NCI-H1092 (cell line): ENCODE data around the gene CASTOR2.
"Not testable (repeated sequence)": the region's sequence is repeated elsewhere in the genome, so short reads cannot be mapped to it uniquely, and the experiment has no call there.

ENCODE experiments used
- DNase-seq: peaks from one replicate; lab custom pipeline; 2025; lab: John Stamatoyannopoulos, UW

The CASTOR2 gene

DNA sequence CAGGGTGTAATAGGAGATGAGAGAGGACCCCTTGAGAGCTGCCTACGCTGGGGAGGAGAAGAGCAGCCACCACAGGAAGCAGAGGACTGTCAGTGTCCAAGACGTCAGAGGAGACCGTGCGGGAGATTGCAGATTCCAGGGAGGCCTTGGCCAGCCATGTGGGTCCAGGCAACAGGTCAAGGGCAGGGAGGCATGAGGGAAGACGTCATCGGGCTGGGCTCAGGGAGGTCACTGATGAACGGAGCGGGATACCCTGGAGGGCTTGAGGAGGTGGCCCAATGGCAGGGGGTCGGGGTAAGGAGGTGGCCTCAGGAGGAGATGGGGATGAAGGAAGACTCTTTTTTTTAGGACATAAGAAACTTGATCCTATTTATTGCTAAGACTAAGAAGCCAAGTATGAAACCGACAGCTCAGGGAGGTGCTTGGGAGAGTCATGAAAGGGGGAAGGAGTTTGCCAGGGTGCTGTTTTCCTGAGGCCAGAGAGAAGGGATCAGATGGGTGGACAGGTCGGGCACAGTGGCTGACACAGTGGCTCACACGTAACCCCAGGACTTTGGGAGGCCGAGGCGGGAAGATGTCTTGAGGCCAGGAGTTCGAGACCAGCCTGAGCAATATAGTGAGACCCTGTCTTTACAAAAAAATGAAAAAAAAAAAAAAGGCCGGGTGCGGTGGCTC is 30.5 kb downstream of the CASTOR2 start:
- DNase-seq: not testable (repeated sequence)

GRCh38 chr7:74996361-74996760 is 31.9 kb downstream of the CASTOR2 start:
- not testable (repeated sequence) for DNase-seq

- DNase-seq: not testable (repeated sequence)
Measured at GRCh38 chr7:74997811-74998210, 33.3 kb downstream of the CASTOR2 start.

- not testable (repeated sequence) for DNase-seq
Measured at GRCh38 chr7:75001356-75001755, 36.9 kb downstream of the CASTOR2 start.

DNA sequence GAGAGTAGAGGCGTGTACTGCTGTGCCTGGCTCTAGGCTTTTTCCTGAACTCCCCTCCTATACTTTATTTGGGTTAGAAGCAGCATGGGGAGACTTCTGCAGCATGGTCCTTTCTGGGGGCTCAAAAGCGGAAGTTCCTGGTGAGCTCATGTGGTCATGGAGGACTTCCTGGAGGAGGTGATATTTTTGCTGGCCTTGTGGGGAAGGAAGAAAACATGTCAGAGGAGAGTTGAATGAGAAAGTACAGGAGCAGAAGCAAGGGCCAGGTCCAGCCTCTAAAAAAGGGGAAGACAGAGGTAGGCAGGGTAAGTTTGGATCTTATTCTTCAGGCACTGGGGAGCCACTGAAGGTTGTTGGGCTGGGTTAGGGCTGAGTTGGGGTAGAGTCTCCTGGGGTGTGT is 45.5 kb downstream of the CASTOR2 start:
- DNase-seq: no peak

DNA sequence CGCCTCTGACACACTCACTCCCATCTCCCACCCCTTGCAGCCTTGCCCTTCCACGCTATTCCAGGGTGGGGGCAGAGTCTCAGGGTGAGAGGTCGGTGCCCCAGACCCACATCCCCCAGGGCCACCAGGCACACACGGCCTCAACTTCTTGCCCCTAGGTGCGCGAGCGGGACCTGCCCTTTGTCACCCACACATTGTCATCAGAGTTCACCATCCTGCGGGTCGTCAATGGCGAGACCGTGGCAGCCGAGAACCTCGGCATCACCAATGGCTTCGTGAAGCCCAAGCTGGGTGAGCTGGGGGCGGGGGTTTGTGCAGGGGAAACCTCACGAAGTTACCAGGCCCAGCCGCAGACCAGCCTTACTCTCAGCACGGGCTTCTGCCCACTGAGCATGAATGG is 53.3 kb downstream of the CASTOR2 start:
- DNase-seq: no peak

- no peak for DNase-seq
Measured at GRCh38 chr7:75018570-75019364, 54.3 kb downstream of the CASTOR2 start.

DNA sequence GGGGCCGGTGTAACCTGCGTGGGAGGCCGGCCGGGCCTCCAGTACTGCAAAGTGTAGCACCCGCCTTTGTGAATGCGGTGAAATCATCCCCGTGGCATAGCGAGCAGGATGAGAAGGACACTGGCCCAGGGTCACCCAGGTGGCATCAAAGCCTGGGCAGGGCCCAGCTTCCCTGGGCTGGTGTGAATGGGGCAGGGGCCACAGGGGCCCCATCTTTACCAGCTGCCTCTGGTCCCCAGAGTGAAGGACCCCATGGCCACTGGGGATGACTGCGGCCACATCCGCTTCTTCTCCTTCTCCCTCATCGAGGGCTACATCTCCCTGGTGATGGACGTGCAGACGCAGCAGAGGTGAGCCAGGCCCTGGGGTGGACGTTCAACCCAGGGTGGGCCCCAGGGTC is 55.3 kb downstream of the CASTOR2 start:
- no peak for DNase-seq

DNA sequence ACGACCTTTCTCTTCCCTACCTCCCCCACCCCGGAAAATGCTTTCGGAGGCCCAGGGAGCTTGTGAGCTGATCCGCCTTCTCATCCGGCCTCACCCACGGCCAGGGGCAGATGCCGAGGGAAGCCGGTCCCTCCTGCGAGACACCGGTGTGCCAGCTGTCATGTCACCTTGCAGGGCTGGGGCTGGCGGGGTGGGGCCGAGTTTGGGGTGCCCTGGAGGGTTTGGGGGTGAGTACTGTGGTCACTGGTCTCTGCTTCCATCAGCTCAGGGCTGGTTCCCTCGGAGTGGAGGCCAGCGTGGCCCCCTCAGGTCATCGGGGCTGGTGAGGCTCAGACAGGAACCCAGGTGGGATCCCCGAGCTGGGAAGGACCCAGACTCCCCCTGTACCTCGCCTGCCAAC is 60.4 kb downstream of the CASTOR2 start:
- DNase-seq: no peak

DNA sequence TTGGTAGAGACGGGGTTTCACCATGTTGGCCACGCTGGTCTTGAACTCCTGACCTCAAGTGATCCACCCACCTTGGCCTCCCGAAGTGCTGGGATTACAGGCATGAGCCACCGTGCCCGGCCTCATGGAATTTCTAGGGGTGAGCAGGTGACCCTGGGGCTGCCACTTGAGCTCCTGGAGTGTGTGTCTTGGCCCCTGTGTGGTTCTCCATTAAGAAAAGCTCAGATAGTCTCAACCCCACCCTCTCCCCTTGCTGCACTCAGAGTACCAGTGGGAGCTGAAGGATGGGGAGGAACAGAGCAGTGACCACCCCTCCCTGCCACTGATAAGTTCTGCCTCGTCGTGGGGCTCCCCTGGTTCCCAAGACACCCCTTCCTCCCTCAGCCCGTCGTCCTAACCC is 63.8 kb downstream of the CASTOR2 start:
- DNase-seq: no peak

- DNase-seq: no peak
Measured at GRCh38 chr7:75033064-75033463, 68.6 kb downstream of the CASTOR2 start.

DNA sequence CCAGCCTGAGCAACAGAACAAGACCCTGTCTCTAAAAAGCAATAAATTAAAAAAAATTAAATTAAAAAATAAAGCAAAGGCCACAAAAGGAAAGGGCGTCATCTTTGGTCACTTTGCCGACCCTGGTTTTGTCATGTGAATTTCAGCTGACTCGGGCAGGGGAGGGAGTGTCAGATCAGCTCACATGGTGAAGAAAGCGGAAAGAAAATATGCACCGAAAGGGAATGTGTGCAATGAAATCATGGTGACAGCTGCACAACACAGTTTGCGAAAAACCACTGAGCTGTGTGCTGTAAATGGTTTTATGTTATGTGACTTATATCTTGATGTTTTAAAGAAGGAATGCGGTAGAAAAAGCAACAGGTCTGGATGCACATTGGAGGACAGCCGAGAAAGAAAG is 69.3 kb downstream of the CASTOR2 start:
- no peak for DNase-seq

DNA sequence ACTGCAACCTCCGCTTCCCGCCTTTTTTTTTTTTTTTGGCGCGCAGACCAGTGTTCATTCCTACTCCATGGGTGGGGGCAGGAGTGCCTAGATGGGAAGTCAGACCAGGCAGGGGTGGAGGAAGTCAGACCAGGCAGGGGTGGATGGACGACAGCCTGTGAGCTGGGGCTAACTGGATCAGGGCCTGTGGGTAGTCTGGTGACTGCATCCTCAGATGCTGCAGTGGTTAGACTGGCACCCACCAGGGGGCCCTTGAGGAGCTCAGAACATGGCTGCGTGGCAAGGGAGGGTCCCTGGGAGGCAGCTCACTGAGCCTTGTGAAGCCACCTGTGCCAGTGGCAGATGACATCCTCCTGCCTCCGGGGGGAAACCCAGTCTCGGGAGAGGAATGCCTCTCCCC is 74.0 kb downstream of the CASTOR2 start:
- peak; percentile 10 for DNase-seq

- DNase-seq: no peak
Measured at GRCh38 chr7:75039166-75039565, 74.7 kb downstream of the CASTOR2 start.

- no peak for DNase-seq
Measured at GRCh38 chr7:75039709-75040108, 75.2 kb downstream of the CASTOR2 start.

- no peak for DNase-seq
Measured at GRCh38 chr7:75040512-75040911, 76.0 kb downstream of the CASTOR2 start.

DNA sequence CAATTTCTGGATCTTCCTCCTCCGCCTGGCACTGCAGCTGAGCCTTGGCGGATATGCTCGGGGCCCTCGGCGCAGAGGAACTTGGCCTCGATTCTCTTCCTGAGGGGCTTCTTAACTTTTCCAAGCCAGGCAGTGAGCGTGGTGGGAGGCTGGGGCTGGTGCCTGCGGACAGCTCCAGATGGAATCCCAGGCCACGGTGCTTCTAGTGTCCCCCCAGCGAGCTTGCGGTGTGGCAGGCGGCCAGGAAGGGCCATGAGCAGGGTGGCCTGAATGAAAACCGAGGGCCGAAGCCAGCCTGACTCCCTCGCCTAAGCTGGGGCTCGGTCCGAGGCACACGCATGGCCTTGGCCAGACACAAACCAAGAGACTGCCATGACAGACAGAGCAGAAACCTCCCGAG is 77.8 kb downstream of the CASTOR2 start:
- DNase-seq: no peak

DNA sequence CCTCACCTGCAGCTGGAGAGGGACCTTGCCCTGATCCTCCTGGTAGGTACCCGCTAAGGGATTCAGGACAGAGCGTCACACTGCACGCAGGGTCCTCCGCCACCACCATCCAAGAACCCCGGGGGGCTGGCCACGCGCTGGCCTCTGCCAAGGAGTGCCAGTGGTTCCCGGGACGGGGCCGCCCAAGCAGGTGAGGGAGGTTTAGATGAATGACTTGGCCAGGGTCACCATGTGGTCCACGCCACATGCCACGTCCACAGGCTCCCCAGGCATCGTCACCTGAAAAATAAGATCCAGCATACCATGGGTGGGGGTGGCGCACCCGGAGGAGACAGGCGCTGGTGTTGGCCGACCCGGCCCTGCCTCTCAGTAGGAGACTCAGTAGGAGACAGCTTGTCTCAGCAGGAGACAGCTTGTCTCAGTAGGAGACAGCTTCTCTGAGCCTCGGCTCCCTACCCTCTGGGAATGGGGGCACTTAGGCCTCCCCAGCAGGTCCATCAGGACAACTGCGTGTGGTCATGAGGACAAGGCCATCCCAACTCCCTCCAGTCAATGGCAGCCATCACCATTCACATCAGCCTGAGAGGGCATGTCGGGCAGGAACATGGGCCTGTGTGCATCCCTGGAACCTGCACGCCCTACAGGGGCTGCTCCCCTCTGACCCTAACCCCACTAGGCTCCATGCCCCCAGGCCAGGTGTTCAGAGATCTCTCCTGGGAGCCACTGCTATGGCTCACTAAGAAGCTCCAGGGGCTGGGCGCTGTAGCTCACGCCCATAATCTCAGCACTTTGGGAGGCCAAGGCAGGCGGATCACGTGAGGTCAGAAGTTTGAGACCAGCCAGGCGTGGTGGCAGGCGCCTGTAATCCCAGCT is 78.6 kb downstream of the CASTOR2 start:
- no peak for DNase-seq

DNA sequence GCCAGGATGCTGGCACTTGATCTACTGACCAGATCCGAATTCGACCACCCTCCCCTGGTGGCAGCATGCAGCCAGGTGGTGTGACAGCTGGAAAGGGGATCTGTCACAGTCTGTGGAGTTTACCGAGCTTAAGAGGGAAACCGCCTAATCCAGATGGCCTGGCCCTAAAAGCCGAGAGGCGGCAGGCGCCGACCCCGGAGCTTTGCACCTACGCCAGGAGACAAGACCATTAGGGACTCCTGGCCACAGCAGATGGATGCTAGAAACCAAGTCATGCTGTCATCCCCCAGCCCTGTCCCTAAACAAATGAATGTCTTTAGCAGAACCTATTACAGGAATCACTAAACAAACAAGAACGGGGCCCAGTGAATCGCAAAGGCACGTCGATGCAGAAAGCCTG is 81.4 kb downstream of the CASTOR2 start:
- no peak for DNase-seq

- DNase-seq: no peak
Measured at GRCh38 chr7:75048435-75049379, 84.2 kb downstream of the CASTOR2 start.

DNA sequence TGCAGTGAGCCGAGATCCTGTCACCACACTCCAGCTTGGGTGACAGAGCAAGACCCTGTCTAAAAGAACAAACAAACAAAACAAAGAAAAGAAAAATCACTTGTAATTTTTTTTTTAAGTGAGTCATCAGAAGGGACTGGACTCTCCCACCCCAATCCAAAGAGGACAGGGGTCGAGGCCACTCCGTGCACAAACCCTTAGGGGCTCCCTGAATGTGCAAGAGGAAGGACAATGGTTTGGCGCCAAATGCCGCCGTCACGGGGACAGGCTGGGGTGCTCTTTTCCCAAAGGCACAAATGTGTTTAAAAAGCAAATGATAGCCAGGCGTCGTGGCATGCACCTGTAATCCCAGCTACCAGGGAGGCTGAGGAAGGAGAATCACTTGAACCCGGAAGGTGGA is 85.3 kb downstream of the CASTOR2 start:
- DNase-seq: no peak

- no peak for DNase-seq
Measured at GRCh38 chr7:75050501-75050900, 86.0 kb downstream of the CASTOR2 start.
